ENCODE results near the gene TRIP10.

DNA sequence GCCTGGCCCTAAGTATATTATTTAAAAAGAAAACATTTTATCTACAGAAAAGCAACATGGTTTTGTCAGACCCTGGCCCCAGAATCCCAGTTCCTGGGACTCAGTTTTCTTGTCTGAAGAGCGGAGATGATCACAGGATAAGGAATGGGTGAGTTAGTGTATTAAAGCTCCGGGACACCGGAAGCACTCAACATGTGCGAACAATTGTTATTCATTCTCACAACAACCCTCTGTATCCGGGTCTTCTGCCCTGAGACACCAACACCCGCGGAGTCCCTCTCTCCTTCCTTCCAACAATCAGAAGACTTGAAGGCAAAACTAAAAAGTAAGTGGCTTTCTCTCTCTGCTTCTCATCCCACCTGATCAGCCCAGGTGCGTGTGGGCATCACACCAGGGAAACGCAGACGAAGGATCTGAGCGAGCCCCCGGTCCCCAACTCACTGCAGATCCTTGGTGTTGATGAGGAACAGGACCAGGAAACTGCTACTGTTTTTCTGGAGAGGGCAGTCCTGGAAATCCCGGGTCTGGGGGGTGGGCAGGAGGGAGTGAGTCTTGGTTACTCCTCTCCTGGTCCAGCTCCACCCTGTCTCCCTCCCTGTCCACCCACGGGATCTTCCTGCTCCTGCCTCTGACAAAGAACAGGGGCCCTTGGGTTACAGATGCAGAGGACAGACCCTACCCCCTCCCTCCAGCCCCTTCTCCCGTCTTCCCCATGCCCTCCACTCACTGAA is 4.1 kb upstream of the TRIP10 start:
- TF ChIP-seq GATA2 (IDR thresholded peaks at IDR 0.05; ENCODE audit: low read depth, low read length) (no peak), GATA3 (IDR thresholded peaks at IDR 0.05; ENCODE audit: low read depth, low read length) (no peak)
